Right atrium auricular region (tissue), 2 donors: Measurements from ENCODE around the gene MCM3AP. TPM values are rescaled to one million over a fixed set of nuclear protein-coding genes. Genes with fewer than 3 reads are reported as not detected.
A peak's percentile ranks its signal among the peaks of the same experiment; 100 is the strongest.
"Not testable (repeated sequence)": the region's sequence is repeated elsewhere in the genome, so short reads cannot be mapped to it uniquely, and the experiment has no call there.

ENCODE experiments used
- DNase-seq: peaks from one replicate; pipeline ENCODE4 v3.0.0-alpha.2; 2019; ENCODE audit warnings: low spot score
- H3K27ac ChIP-seq, 2 donors: fragments of 200-600 bp; sonication (generic); 1 replicate in 1 of 2; 2 replicates in 1 of 2; pipeline ENCODE4 v1.5.1; 2016 to 2019
- H3K27me3 ChIP-seq, 2 donors: fragments of 200-600 bp; sonication (generic); one replicate each; pipeline versions ENCODE4 v1.5.1 to v1.6.0; 2017 to 2019
- H3K36me3 ChIP-seq: fragments of 200-600 bp; sonication (generic); one replicate; pipeline ENCODE4 v1.5.1; 2016
- H3K4me1 ChIP-seq, 2 donors: fragments of 200-600 bp; sonication (generic); one replicate each; pipeline versions ENCODE4 v1.5.1 to v1.6.0; 2017 to 2019
- H3K4me3 ChIP-seq, 2 donors: fragments of 200-600 bp; sonication (generic); 1 replicate in 1 of 2; 2 replicates in 1 of 2; pipeline ENCODE4 v1.5.1; 2017 to 2019; ENCODE audit warnings: mild to moderate bottlenecking in 1 of 2, moderate library complexity in 1 of 2
- H3K9me3 ChIP-seq, 2 donors: fragments of 200-600 bp; sonication (generic); one replicate each; pipeline ENCODE4 v1.5.1; 2019
- CTCF ChIP-seq, 2 donors: fragments of 200-600 bp; sonication (generic); IDR thresholded peaks; one replicate each; pipeline ENCODE4 v1.5.1; 2019; ENCODE audit warnings: antibody characterized with exemption in 2 of 2
- total RNA-seq, 2 donors: library from RNA; depleted of rRNA; stranded (reverse); fragments of >200 nt; gene quantifications; one replicate each; pipeline ENCODE4 v1.1.0, GENCODE V29; 2016

The MCM3AP gene
- total RNA-seq, 2 donors from 2014 or later = 35.7 to 45.4 TPM

DNA sequence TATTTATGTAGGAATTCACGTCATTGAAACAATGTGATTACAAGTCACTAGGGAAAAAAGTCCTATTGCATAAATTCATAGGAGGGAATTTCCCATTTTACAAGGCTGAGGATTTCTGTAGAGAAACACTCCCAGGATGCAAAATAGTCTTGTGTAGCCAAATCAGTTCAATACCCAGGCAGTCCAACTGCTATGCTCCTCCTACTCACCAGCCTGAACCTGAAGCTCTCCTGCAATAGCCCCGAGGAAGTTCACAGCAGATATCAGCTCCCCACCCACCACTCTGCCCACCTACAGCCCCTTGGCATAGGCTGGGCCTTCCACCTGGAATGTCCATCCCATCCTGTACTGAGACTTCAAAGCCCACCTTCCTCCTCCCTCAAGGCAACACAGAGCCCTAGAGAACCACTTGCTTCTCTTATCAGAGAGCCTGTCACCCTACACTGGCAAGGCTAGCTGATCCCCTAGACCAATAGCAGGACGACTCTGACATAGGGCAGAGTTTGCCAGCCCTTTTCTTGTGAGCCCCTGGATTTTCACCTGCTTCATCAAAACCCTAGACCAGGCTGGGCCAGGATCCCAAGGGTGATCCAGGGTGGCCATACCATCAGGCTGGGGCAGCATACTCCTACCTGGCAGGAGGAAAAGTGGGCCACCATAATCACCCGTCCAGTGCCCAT is 58.4 kb downstream of the MCM3AP start:
- H3K27ac ChIP-seq = peak overlapping the region; percentile 86 to 90
- no peaks in the 10 kb centered on the region for H3K9me3 ChIP-seq
- DNase-seq = no peak
- H3K4me3 ChIP-seq = peak overlapping the region in 1 of 2 donors; percentile 88
- no peaks in the 10 kb centered on the region for H3K36me3 ChIP-seq
- no peak for TF ChIP-seq CTCF (IDR thresholded peaks at IDR 0.05)
- no peaks in the 10 kb centered on the region for H3K27me3 ChIP-seq
- peaks cover 0 to 53% of the 10 kb centered on the region in 2 donors for H3K4me1 ChIP-seq

GRCh38 chr21:46226146-46226545 is 59.3 kb downstream of the MCM3AP start:
- no peak for TF ChIP-seq CTCF (IDR thresholded peaks at IDR 0.05)
- DNase-seq = no peak
- Histone ChIP-seq H3K4me1 (peaks cover 0 to 53% of the 10 kb centered on the region in 2 donors), H3K27me3 (no peaks in the 10 kb centered on the region), H3K27ac (peak overlapping the region; percentile 86 to 90), H3K9me3 (no peaks in the 10 kb centered on the region), H3K36me3 (peaks cover 7% of the 10 kb centered on the region), H3K4me3 (no peak overlapping the region)

DNA sequence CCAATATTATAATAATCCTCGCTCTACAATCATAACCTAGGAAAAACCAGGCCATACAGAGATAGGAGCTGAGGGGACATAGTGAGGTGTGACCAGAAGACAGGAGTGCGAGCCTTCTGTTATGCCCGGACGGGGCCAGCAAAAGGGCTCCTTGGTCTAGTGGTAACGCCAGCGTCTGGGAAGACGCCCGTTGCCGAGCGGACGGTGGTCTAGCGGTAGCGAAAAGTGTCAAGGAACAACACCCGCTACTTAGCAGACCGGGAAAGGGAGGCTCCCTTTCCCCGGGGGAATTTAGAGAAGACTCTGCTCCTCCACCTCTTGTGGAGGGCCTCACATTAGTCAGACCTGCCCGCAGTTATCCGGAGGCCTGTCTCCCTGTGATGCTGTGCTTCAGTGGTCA is 61.8 kb downstream of the MCM3AP start:
- peaks cover 25% of the 10 kb centered on the region for H3K36me3 ChIP-seq
- H3K9me3 ChIP-seq, DNase-seq, H3K4me3 ChIP-seq, H3K27ac ChIP-seq, H3K27me3 ChIP-seq: not testable (repeated sequence)
- H3K4me1 ChIP-seq = peaks cover 0 to 61% of the 10 kb centered on the region in 2 donors

GRCh38 chr21:46223217-46223616 is 62.2 kb downstream of the MCM3AP start:
- Histone ChIP-seq H3K27ac (peak overlapping the region in 1 of 2 donors; percentile 69), H3K36me3 (peaks cover 25% of the 10 kb centered on the region), H3K9me3 (no peaks in the 10 kb centered on the region), H3K4me3 (no peak overlapping the region), H3K4me1 (peaks cover 0 to 61% of the 10 kb centered on the region in 2 donors), H3K27me3 (no peaks in the 10 kb centered on the region)
- DNase-seq = peak; percentile 7
- TF ChIP-seq CTCF (IDR thresholded peaks at IDR 0.05) = no peak

GRCh38 chr21:46222436-46223116 is 62.8 kb downstream of the MCM3AP start:
- Histone ChIP-seq H3K27ac (peak overlapping the region in 1 of 2 donors; percentile 69), H3K36me3 (peaks cover 25% of the 10 kb centered on the region), H3K27me3 (no peaks in the 10 kb centered on the region), H3K9me3 (no peaks in the 10 kb centered on the region), H3K4me1 (peaks cover 0 to 55% of the 10 kb centered on the region in 2 donors), H3K4me3 (no peak overlapping the region)
- DNase-seq = peak; percentile 30
- no peak for TF ChIP-seq CTCF (IDR thresholded peaks at IDR 0.05)

- peaks cover 0 to 48% of the 10 kb centered on the region in 2 donors for H3K4me1 ChIP-seq
These were observed 63.6 kb downstream of the MCM3AP start for GRCh38 chr21:46221664-46222435.

More at GRCh38 chr21:46221664-46222435, 63.6 kb downstream of the MCM3AP start:
- Histone ChIP-seq H3K27ac (peak overlapping the region in 1 of 2 donors; percentile 69), H3K9me3 (no peaks in the 10 kb centered on the region), H3K4me3 (no peak overlapping the region), H3K36me3 (peaks cover 25% of the 10 kb centered on the region), H3K27me3 (no peaks in the 10 kb centered on the region)
- DNase-seq = peak; percentile 54
- no peak for TF ChIP-seq CTCF (IDR thresholded peaks at IDR 0.05)
